HepG2 (cell line): ENCODE data around the gene OASL. TPM values are rescaled to one million over a fixed set of nuclear protein-coding genes. Genes with fewer than 3 reads are reported as not detected.

Experiments used
- BHLHE40 ChIP-seq: IDR thresholded peaks from 2 replicates; pipeline ENCODE4 v1.6.1; 2011; ENCODE audit warnings: low read length, improper control_type of control experiment
- DDIT3 ChIP-seq: sonication (generic); formaldehyde crosslinking; IDR thresholded peaks from 2 replicates; pipeline ENCODE4 v1.4.0; 2020; ENCODE audit warnings: mild to moderate bottlenecking, missing genetic modification reagents
- HNRNPLL ChIP-seq: fragments of 200-400 bp; formaldehyde crosslinking; IDR thresholded peaks from 2 replicates; pipeline ENCODE4 v1.6.1; 2017; ENCODE audit warnings: mild to moderate bottlenecking, low read depth, low read length; ENCODE audit not compliant: poor library complexity, severe bottlenecking
- JARID2 ChIP-seq: sonication (generic); formaldehyde crosslinking; IDR thresholded peaks from 2 replicates; pipeline ENCODE4 v1.8.1; 2023; ENCODE audit warnings: missing genetic modification reagents, inconsistent platforms; ENCODE audit not compliant: insufficient replicate concordance
- KDM1A ChIP-seq: IDR thresholded peaks from 2 replicates; pipeline ENCODE4 v1.6.1; 2016; ENCODE audit warnings: missing compliant biosample characterization
- KLF11 ChIP-seq: IDR thresholded peaks from 2 replicates; pipeline ENCODE4 v1.6.1; 2016; ENCODE audit warnings: missing compliant biosample characterization
- ONECUT2 ChIP-seq: sonication (generic); formaldehyde crosslinking; IDR thresholded peaks from 2 replicates; pipeline ENCODE4 v1.4.0; 2020; ENCODE audit warnings: missing genetic modification reagents
- PAWR ChIP-seq: sonication (generic); formaldehyde crosslinking; IDR thresholded peaks from 2 replicates; pipeline ENCODE4 v1.4.0; 2020; ENCODE audit warnings: missing genetic modification reagents, mild to moderate bottlenecking, borderline replicate concordance
- POLR2AphosphoS2 ChIP-seq: IDR thresholded peaks from 2 replicates; pipeline ENCODE4 v1.6.1; 2011; ENCODE audit warnings: low read depth, low read length, improper control_type of control experiment
- PRPF4 ChIP-seq: fragments of 200-400 bp; formaldehyde crosslinking; IDR thresholded peaks from 2 replicates; pipeline ENCODE4 v1.6.1; 2016; ENCODE audit warnings: low read length, low read depth; ENCODE audit not compliant: poor library complexity, severe bottlenecking
- RXRB ChIP-seq: IDR thresholded peaks from 2 replicates; pipeline ENCODE4 v1.6.1; 2016; ENCODE audit warnings: borderline replicate concordance, missing genetic modification reagents, missing compliant biosample characterization
- SNAPC5 ChIP-seq: sonication (generic); formaldehyde crosslinking; IDR thresholded peaks from 2 replicates; pipeline ENCODE4 v1.8.1; 2023; ENCODE audit warnings: mild to moderate bottlenecking, missing genetic modification reagents, borderline replicate concordance
- SP1 ChIP-seq, 2 experiments: fragments of 450-650 bp in 1 of 2; sonication (generic) in 1 of 2; formaldehyde crosslinking in 1 of 2; IDR thresholded peaks; 2 replicates each; pipeline versions ENCODE4 v1.4.0 to v1.6.1; 2016 to 2020; ENCODE audit warnings: missing genetic modification reagents in 1 of 2
- THAP7 ChIP-seq: sonication (generic); formaldehyde crosslinking; IDR thresholded peaks from 2 replicates; pipeline ENCODE4 v1.8.1; 2023; ENCODE audit warnings: mild to moderate bottlenecking, missing genetic modification reagents
- ZBTB14 ChIP-seq: sonication (generic); formaldehyde crosslinking; IDR thresholded peaks from 2 replicates; pipeline ENCODE4 v1.4.0; 2020; ENCODE audit warnings: missing genetic modification reagents
- ZNF207 ChIP-seq: fragments of 450-650 bp; IDR thresholded peaks from 2 replicates; pipeline ENCODE4 v1.6.1; 2016; ENCODE audit warnings: antibody characterized with exemption, borderline replicate concordance
- ZNF343 ChIP-seq: sonication (generic); formaldehyde crosslinking; IDR thresholded peaks from 2 replicates; pipeline ENCODE4 v1.4.0; 2020; ENCODE audit warnings: mild to moderate bottlenecking, missing genetic modification reagents
- ZNF572 ChIP-seq: sonication (generic); formaldehyde crosslinking; IDR thresholded peaks from 2 replicates; pipeline ENCODE4 v1.5.1; 2020; ENCODE audit warnings: mild to moderate bottlenecking, missing genetic modification reagents
- ZNF639 ChIP-seq: conservative IDR thresholded peaks from 2 replicates; pipeline ENCODE4 v1.6.1; 2018; ENCODE audit warnings: missing genetic modification reagents
- ZNF747 ChIP-seq: sonication (generic); formaldehyde crosslinking; IDR thresholded peaks from 2 replicates; pipeline ENCODE4 v1.8.1; 2023; ENCODE audit warnings: missing genetic modification reagents, mild to moderate bottlenecking, borderline replicate concordance
- ZNF770 ChIP-seq: sonication (generic); formaldehyde crosslinking; IDR thresholded peaks from 2 replicates; pipeline ENCODE4 v1.5.0; 2020; ENCODE audit warnings: mild to moderate bottlenecking, missing genetic modification reagents
- polyA plus RNA-seq, 8 experiments: library from polyadenylated mRNA; depleted of rRNA in 3 of 8; stranded (reverse) in 7 of 8; unstranded in 1 of 8; fragments of >200 nt; fragmentation: Illumina TruSeq in 4 of 8; extraction: Trizol in 4 of 8; gene quantifications; 2 replicates each; pipeline versions ENCODE4 v1.2.1 to v1.2.3, GENCODE V29; 2011 to 2016; ENCODE audit warnings: low read depth in 4 of 8, missing spikeins in 1 of 8, mixed read lengths in 1 of 8; ENCODE audit not compliant: insufficient read depth in 1 of 8
- total RNA-seq, 5 experiments: library from RNA; depleted of rRNA; stranded (reverse); fragments of >200 nt; fragmentation: Illumina TruSeq; extraction: Trizol; gene quantifications; 2 replicates each; pipeline ENCODE4 v1.2.3, GENCODE V29; 2016; ENCODE audit warnings: low read depth in 1 of 5
- TF ChIP-seq, protein P1 (sequence below): sonication (generic); formaldehyde crosslinking; IDR thresholded peaks from 2 replicates; pipeline ENCODE4 v1.8.1; 2022; ENCODE audit warnings: mild to moderate bottlenecking, missing genetic modification reagents

OASL gene
- total and polyA plus RNA-seq, 2 of the 13 experiments (the other 11 are each of a cell fraction or from before 2014, with no cell fraction given), result 0.11 to 0.22 TPM

DNA sequence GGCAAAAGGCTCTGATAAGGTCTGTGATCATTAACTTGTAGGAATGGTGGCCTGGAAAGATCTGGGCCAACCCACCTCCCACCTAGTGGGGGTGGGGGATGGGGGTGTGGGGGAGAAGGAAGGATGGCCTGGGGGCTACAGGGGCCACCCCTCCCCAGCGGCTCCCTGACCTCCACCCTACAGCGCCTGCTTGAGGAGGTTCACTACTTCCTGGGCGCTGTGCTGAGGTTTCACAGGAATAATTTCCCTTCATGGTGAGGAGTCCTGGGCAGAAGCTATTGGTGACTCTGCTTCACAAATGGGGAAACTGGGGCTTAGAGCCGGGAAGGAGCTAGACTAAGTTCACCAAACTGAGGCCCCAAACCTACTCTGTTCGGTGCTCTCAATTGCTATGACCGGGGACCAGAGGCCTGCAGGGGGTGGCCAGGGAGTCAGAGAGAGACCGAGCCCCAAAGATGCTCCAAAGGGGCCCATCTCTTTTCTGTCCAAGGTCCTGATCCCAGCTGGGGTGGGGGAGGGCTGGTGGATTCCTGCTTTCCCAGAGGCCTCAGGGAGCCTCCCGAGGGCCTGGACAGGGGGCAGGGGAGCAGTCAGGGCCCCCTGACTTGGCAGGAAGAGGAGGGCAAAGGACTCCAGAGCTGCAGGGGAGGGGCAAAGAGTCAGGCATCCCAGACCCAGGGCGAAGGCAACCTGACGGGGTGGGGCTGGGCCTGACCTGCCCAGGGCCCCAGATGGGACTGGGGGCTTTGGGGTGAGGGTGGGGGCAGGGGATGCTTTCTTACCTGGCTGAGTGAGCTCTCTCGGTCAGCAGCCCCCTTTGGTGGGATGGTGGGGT is 59.0 kb downstream of the OASL start (continued):
- peak; percentile 67; the same call in 1 of the 2 replicates for TF ChIP-seq RXRB (CRISPR knock-in tag)
- peak; percentile 67; the same call in 1 of the 2 replicates for TF ChIP-seq SNAPC5 (CRISPR knock-in tag)
- TF ChIP-seq ZNF747 (CRISPR knock-in tag), result peak; percentile 67; the same call in 1 of the 2 replicates
- no peak for TF ChIP-seq ONECUT2 (CRISPR knock-in tag)
- TF ChIP-seq BHLHE40, result no peak
- no peak for TF ChIP-seq ZBTB14
- no peak for TF ChIP-seq SP1 (IDR thresholded peaks at IDR 0.05)
- TF ChIP-seq SP1 (CRISPR knock-in tag; IDR thresholded peaks at IDR 0.05), result peak; percentile 30; the same call in 1 of the 2 replicates
- TF ChIP-seq PAWR (CRISPR knock-in tag), result no peak
- TF ChIP-seq ZNF207, result no peak
- TF ChIP-seq DDIT3, result no peak
- TF ChIP-seq PRPF4, result peak; percentile 55
- TF ChIP-seq KLF11 (CRISPR knock-in tag), result peak; percentile 83; the same call in 1 of the 2 replicates
- 0 out of 2 replicates have a peak, but pooled peaks have one; percentile 21 for TF ChIP-seq ZNF639 (CRISPR knock-in tag)
- no peak for TF ChIP-seq THAP7
- no peak for TF ChIP-seq POLR2AphosphoS2
- TF ChIP-seq, protein P1, sequence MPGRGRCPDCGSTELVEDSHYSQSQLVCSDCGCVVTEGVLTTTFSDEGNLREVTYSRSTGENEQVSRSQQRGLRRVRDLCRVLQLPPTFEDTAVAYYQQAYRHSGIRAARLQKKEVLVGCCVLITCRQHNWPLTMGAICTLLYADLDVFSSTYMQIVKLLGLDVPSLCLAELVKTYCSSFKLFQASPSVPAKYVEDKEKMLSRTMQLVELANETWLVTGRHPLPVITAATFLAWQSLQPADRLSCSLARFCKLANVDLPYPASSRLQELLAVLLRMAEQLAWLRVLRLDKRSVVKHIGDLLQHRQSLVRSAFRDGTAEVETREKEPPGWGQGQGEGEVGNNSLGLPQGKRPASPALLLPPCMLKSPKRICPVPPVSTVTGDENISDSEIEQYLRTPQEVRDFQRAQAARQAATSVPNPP (CRISPR knock-in tag), result 0 out of 2 replicates have a peak, but pooled peaks have one; percentile 73
- 0 out of 2 replicates have a peak, but pooled peaks have one; percentile 63 for TF ChIP-seq ZNF572 (CRISPR knock-in tag)
- TF ChIP-seq HNRNPLL, result no peak
- TF ChIP-seq KDM1A (CRISPR knock-in tag), result no peak
- TF ChIP-seq ZNF343 (CRISPR knock-in tag), result no peak
- TF ChIP-seq JARID2 (CRISPR knock-in tag), result no peak
- TF ChIP-seq ZNF770 (CRISPR knock-in tag), result no peak; the same call in none of the 2 replicates
